ENCODE results near the gene TTC9C.
A peak's percentile ranks its signal among the peaks of the same experiment; 100 is the strongest.
"Not testable (repeated sequence)": the region's sequence is repeated elsewhere in the genome, so short reads cannot be mapped to it uniquely, and the experiment has no call there.

Gene TTC9C

GRCh38 chr11:62728171-62728988, at the start of gene TTC9C:
Gene TTC9C, plus strand, starts transcription at chr11:62728486. Its CDS starts 363 bp downstream, at chr11:62728849.
- DNase-seq (ENCODE audit: low spot score), result peak; percentile 85

GRCh38 chr11:62678770-62679696, 49.3 kb upstream of the TTC9C start, which contains the start of gene UBXN1:
Gene UBXN1, minus strand, starts transcription at chr11:62679073. Its CDS starts 150 bp downstream, at chr11:62678923.
- peak; percentile 85 for DNase-seq (ENCODE audit: low spot score)

- DNase-seq (ENCODE audit: low spot score), result peak; percentile 71
Measured at GRCh38 chr11:62680825-62681240, 47.5 kb upstream of the TTC9C start.

- no peak for DNase-seq (ENCODE audit: low spot score)
Measured at GRCh38 chr11:62682518-62682917, 45.8 kb upstream of the TTC9C start.

- no peak for DNase-seq (ENCODE audit: low spot score)
Measured at GRCh38 chr11:62687508-62688396, 40.5 kb upstream of the TTC9C start.

- peak; percentile 24 for DNase-seq (ENCODE audit: low spot score)
Measured at GRCh38 chr11:62688491-62688890, 39.8 kb upstream of the TTC9C start.

GRCh38 chr11:62689421-62690183, 38.7 kb upstream of the TTC9C start, which contains the start of gene LRRN4CL:
Gene LRRN4CL, minus strand, starts transcription at chr11:62689530. Its CDS starts 1,022 bp downstream, at chr11:62688508.
- no peak for DNase-seq (ENCODE audit: low spot score)

GRCh38 chr11:62693624-62694023, 34.7 kb upstream of the TTC9C start:
- DNase-seq (ENCODE audit: low spot score), result not testable (repeated sequence)

- DNase-seq (ENCODE audit: low spot score), result peak; percentile 70
Measured at GRCh38 chr11:62694455-62695167, 33.7 kb upstream of the TTC9C start.

GRCh38 chr11:62702246-62702645, 26.0 kb upstream of the TTC9C start:
- DNase-seq (ENCODE audit: low spot score), result no peak

GRCh38 chr11:62703921-62704320, 24.4 kb upstream of the TTC9C start:
- DNase-seq (ENCODE audit: low spot score), result not testable (repeated sequence)

- DNase-seq (ENCODE audit: low spot score), result peak; percentile 59
Measured at GRCh38 chr11:62705413-62705812, 22.9 kb upstream of the TTC9C start.

- DNase-seq (ENCODE audit: low spot score), result peak; percentile 96
Measured at GRCh38 chr11:62705880-62706849, 22.1 kb upstream of the TTC9C start.

- DNase-seq (ENCODE audit: low spot score), result no peak
Measured at GRCh38 chr11:62706850-62707247, 21.4 kb upstream of the TTC9C start.

GRCh38 chr11:62707277-62707861, 20.9 kb upstream of the TTC9C start, which contains the start of the genes BSCL2 and GNG3:
Gene BSCL2, minus strand, starts transcription at chr11:62707424. Its CDS starts 229 bp downstream, at chr11:62707195.
Gene GNG3, plus strand, starts transcription at chr11:62707676. Its CDS starts 620 bp downstream, at chr11:62708296.
- DNase-seq (ENCODE audit: low spot score), result no peak

- DNase-seq (ENCODE audit: low spot score), result no peak
Measured at GRCh38 chr11:62708392-62708791, 19.9 kb upstream of the TTC9C start.

GRCh38 chr11:62708793-62709192, 19.5 kb upstream of the TTC9C start:
- no peak for DNase-seq (ENCODE audit: low spot score)

Data from kidney tubule cell (primary cell).